Measurements from ENCODE around the gene REC114.

GRCh38 chr15:73438651-73439050 lies 4.3 kb upstream of the REC114 start:
- TF ChIP-seq, protein P1, sequence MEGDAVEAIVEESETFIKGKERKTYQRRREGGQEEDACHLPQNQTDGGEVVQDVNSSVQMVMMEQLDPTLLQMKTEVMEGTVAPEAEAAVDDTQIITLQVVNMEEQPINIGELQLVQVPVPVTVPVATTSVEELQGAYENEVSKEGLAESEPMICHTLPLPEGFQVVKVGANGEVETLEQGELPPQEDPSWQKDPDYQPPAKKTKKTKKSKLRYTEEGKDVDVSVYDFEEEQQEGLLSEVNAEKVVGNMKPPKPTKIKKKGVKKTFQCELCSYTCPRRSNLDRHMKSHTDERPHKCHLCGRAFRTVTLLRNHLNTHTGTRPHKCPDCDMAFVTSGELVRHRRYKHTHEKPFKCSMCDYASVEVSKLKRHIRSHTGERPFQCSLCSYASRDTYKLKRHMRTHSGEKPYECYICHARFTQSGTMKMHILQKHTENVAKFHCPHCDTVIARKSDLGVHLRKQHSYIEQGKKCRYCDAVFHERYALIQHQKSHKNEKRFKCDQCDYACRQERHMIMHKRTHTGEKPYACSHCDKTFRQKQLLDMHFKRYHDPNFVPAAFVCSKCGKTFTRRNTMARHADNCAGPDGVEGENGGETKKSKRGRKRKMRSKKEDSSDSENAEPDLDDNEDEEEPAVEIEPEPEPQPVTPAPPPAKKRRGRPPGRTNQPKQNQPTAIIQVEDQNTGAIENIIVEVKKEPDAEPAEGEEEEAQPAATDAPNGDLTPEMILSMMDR (IDR thresholded peaks at IDR 0.05) = no peak
- TF ChIP-seq EZH2 (IDR thresholded peaks at IDR 0.05; ENCODE audit: borderline replicate concordance, insufficient read depth, low read depth, low read length, poor library complexity, severe bottlenecking) = no peak
